Stimulated activated CD8-positive, alpha-beta memory T cell treated with anti-CD3 and anti-CD28 coated beads, Interleukin-15, amount 100 ng/mL, for 24 hours (primary cell): ENCODE data around the gene MROH9.

ENCODE experiments used
- DNase-seq: peaks from one replicate; pipeline ENCODE4 v3.0.0-alpha.2; 2020; ENCODE audit warnings: low read depth

MROH9 gene

GRCh38 chr1:170970256-170970655, 34.9 kb downstream of the MROH9 start:
- no peak for DNase-seq

DNA sequence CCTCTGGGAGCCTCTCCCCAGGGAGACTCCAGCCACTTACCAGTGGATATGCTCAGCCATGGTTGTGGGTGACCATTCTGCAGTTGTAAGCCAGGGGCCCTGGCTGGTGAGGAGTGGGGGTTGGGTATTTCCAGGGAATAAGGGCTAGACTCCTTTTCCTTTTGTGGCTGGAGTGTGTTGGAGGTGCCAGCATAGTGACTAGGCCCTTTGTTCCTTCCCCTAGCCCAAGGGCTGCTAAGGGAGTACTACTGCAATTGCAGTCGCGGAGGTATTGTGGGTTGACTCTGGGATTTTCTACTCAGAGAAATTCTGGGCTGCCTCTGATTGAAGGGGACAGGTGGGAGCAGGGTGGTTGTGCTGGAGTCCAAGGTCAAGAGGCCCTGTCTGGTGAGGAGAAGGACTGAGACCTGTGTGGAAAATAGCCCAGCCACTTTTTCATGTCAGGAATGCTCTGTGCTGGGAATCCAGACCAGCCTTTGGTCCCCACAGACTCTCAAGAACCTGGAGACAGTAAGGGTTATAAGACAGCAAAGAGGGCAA, 43.1 kb downstream of the MROH9 start:
- DNase-seq = no peak

- DNase-seq = no peak
These were observed 50.1 kb downstream of the MROH9 start for GRCh38 chr1:170985406-170985805.

GRCh38 chr1:170986901-170987300, 51.6 kb downstream of the MROH9 start:
- no peak for DNase-seq

- DNase-seq = no peak
These were observed 52.1 kb downstream of the MROH9 start for GRCh38 chr1:170987424-170987823.

- DNase-seq = no peak
These were observed 57.8 kb downstream of the MROH9 start for GRCh38 chr1:170993151-170993550.

DNA sequence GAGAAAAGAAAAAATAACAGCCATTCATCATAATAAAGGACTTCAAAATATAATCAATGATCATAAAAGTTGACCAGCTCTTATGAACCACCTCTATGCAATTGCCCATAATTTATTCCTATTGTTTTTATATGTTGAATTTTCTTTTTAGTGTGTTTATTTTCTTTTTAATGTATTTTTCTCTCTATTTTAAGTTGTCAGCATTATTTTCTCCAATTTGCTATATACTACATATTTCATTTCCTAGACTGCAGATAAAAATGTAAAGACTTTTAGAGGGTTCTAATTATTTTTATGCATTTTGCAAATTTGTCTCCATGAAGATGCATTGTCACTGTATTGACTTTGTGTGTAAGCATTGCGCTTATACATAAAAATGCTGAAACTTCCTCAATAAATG, 58.4 kb downstream of the MROH9 start:
- DNase-seq = no peak

GRCh38 chr1:171014880-171015279, 79.5 kb downstream of the MROH9 start:
- no peak for DNase-seq

DNA sequence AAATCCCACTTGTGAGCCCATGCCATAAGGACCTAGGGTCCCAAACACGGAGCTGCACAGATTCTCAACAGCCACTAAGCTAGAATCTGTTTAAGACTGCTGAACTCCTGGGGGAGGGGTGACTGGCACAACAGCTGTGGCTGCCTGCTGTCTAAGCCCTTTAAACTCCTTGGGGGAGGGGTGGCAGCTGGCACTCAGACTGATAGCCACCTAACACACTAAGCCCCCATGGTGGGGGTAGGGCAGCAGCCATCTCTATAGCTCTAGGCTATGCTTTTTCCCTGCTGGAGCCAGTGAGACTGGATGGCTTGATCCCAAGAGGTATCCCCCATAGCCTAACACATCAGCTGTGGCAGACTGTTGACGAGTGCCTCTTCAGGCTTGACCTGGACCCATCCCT, 82.1 kb downstream of the MROH9 start:
- no peak for DNase-seq

DNA sequence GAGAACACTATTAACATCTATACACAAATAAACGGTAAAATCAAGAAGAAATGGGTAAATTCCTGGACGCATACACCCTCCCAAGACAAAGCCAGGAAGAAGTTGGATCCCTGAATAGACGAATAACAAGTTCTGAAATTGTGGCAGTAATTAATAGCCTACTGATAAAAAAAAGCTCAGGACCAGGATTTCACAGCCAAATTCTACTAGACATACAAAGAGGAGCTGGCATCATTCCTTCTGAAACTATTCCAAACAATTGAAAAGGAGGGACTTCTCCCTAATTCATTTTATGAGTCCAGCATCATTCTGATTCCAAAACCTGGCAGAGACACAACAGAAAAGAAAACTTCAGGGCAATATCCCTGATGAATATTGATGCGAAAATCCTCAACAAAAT, 84.6 kb downstream of the MROH9 start:
- DNase-seq = no peak

GRCh38 chr1:171032822-171033702, 97.7 kb downstream of the MROH9 start:
- no peak for DNase-seq

- no peak for DNase-seq
These were observed 102.3 kb downstream of the MROH9 start for GRCh38 chr1:171037626-171038025.

GRCh38 chr1:171038284-171038683, 103.0 kb downstream of the MROH9 start:
- no peak for DNase-seq

DNA sequence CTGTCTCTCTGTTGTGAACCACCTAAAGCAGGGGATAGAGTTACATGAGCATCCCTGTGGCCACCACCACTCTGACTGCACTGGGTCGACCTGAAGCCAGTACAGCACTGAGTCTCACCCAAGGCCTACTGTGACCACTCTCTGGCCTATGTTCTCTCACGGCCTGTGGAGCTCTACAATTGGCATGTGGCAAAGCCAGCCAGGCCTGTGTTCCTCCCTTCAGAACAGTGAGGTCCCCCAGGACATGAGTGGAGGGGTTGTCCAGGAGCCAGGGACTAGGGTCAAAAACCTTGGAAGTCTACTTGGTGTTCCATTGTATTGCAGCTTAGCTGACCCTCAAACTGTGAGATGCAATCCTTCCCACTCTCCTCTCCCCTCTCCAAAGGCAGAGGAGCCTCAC, 112.7 kb downstream of the MROH9 start:
- no peak for DNase-seq

GRCh38 chr1:171052977-171053376, 117.6 kb downstream of the MROH9 start:
- DNase-seq = no peak

- no peak for DNase-seq
These were observed 120.8 kb downstream of the MROH9 start for GRCh38 chr1:171055966-171056643.

GRCh38 chr1:171061425-171062143, 126.2 kb downstream of the MROH9 start:
- no peak for DNase-seq

- DNase-seq = no peak
These were observed 127.6 kb downstream of the MROH9 start for GRCh38 chr1:171062902-171063301.

GRCh38 chr1:171075041-171075440, 139.7 kb downstream of the MROH9 start:
- no peak for DNase-seq

DNA sequence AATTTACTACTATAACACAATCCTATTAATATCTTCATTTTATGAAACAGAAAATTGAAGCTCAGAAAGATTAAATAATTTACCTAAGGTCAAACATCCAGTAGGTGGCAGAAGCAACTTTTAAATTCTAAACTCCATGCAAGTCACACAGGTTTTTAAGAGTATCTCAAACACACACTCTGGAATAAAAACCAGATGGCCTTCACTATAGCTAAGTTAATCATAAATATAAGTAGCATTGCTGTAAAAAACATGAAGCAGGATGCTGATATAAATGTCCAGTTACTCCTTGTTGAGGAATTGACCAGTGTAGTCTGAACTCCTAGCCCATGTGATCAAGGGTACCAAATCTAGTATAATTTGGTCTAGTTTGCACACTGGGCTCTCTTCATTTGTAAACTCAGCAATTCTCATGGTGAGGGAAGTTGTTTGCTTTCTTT, 146.0 kb downstream of the MROH9 start:
- no peak for DNase-seq

- DNase-seq = no peak
These were observed 146.4 kb downstream of the MROH9 start for GRCh38 chr1:171081763-171082201.

DNA sequence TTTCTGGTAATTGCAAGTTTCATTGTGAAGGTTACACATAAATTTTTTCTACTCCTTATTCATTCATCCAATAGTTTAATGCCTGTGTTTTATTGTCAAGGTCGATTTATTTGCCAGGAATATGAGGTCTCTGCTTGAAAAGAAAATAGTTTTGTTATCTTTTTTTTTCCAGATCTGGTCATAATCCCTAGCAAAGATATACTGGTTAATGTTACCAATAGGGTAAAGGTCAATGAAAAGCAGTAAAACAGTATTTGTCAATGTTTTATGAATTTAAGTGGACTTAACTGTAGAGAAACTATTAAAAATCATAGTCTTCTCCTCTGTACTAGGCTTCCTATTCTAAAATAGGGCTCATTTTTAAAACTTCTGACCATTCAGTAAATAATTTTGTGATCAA, 147.3 kb downstream of the MROH9 start:
- DNase-seq = no peak
